ENCODE results near the gene NSMF. TPM values are rescaled to one million over a fixed set of nuclear protein-coding genes. Genes with fewer than 3 reads are reported as not detected.

NSMF gene
- total and polyA plus RNA-seq, 2 of the 8 experiments (the other 6 are each of a cell fraction or from before 2014, with no cell fraction given) = 56.7 to 65.1 TPM

DNA sequence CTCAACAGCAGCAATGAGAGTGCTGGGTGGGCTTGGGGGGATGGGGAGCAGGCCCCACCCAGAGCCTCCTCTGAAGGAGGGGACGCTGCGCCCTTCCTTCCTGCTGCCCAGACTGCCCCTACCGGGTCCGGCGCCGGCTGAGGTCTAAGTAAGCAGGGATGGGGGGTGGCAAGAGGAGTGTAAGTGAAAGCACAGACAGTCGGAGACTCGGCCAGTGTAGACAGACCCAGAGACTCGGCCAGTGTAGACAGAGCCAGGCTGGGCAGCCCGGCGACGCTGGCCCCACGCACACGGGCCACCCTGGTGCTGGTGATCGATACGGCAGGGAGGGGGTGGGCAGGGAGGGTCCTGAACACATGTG, 10.6 kb downstream of the NSMF start:
- Histone ChIP-seq H4K91ac (replicated peaks; ENCODE audit: insufficient read length, low read length) (no peak overlapping the region), H3K4ac (replicated peaks; ENCODE audit: insufficient read length, low read depth, low read length) (no peak overlapping the region), H2BK120ac (replicated peaks; ENCODE audit: low read depth, low read length) (no peak overlapping the region), H2AFZ (ENCODE audit: low read length) (no peak overlapping the region), H2BK5ac (ENCODE audit: low read depth, low read length) (no peak overlapping the region), H3K4me2 (ENCODE audit: insufficient read depth in 1 of 2, low read depth in 2 of 2, low read length in 2 of 2) (no peak overlapping the region), H3K14ac (ENCODE audit: insufficient read length) (no peak overlapping the region), H3K79me1 (ENCODE audit: low read depth, low read length) (no peaks in the 10 kb centered on the region), H3K18ac (ENCODE audit: extremely low read depth, low read length) (no peak overlapping the region), H3K9ac (replicated peaks in 1 of 4; ENCODE audit: extremely low read depth in 1 of 4, low read depth in 3 of 4, low read length in 3 of 4) (no peak overlapping the region), H4K5ac (ENCODE audit: insufficient read length, low read depth, low read length) (no peak overlapping the region), H3K27me3 (replicated peaks in 1 of 4; ENCODE audit: control insufficient read depth in 3 of 4, extremely low read depth in 1 of 4, insufficient read depth in 3 of 4, low read length in 3 of 4) (no peaks in the 10 kb centered on the region; a peak in 1 of 7 replicates), H3K9me3 (ENCODE audit: insufficient read depth in 2 of 2, low read depth in 1 of 2, low read length in 1 of 2) (no peaks in the 10 kb centered on the region), H3K27ac (ENCODE audit: low read depth, low read length) (no peak overlapping the region), H3K36me3 (ENCODE audit: control insufficient read depth in 2 of 4, insufficient read depth in 4 of 4, low read length in 3 of 4) (peaks cover 0 to 9% (median 3%) of the 10 kb centered on the region in 4 experiments; a peak in 3 of 8 replicates), H3K23me2 (ENCODE audit: low read depth, low read length) (peaks cover 2% of the 10 kb centered on the region; the same call in 1 of the 2 replicates), H3K4me1 (replicated peaks in 1 of 4; ENCODE audit: control insufficient read depth in 3 of 4, insufficient read depth in 4 of 4, low read length in 3 of 4) (peaks cover 0 to 6% (median 3%) of the 10 kb centered on the region in 4 experiments; a peak in 5 of 7 replicates), H2BK15ac (ENCODE audit: low read length) (no peak overlapping the region), H3K79me2 (ENCODE audit: control insufficient read depth in 1 of 2, insufficient read depth in 2 of 2, low read length in 2 of 2) (no peaks in the 10 kb centered on the region), H2AK5ac (ENCODE audit: low read depth, low read length) (no peak overlapping the region), H3K23ac (ENCODE audit: insufficient read length) (no peak overlapping the region), H2BK20ac (ENCODE audit: low read length) (no peak overlapping the region), H3K56ac (replicated peaks; ENCODE audit: insufficient read length, low read depth, low read length) (no peak overlapping the region), H4K8ac (ENCODE audit: extremely low read depth, insufficient read depth, low read length) (no peak overlapping the region), H4K20me1 (replicated peaks in 1 of 2; ENCODE audit: control insufficient read depth in 1 of 2, insufficient read depth in 2 of 2, low read length in 2 of 2) (peaks cover 0 to 6% of the 10 kb centered on the region in 2 experiments), H3K4me3 (ENCODE audit: extremely low read depth in 1 of 4, insufficient read depth in 2 of 4, low read depth in 3 of 4, low read length in 4 of 4) (no peak overlapping the region), H2BK12ac (ENCODE audit: low read depth, low read length) (no peak overlapping the region)
- 95% methylated on average over 11 of the region's 16 CpGs; no CpG with 5 or more reads in 1 of the 2 experiments for WGBS, 2 experiments (ENCODE audit: extremely low coverage in 1 of 2, insufficient coverage in 1 of 2, insufficient read length in 1 of 2, insufficient replicate concordance in 2 of 2, low coverage in 1 of 2, low lambda C conversion rate in 2 of 2, missing lambda C conversion rate in 1 of 2)
- ChIA-PET POLR2A (ENCODE audit: partially characterized antibody) (no interaction called here), CTCF (ENCODE audit: partially characterized antibody) (interaction anchor here (1.1 kb wide), 1 partner anchor 12 kb away, joined by 3 read pairs; no protein-coding TSS in a partner anchor)
- FAIRE-seq = no peak
- DNase-seq (ENCODE audit: low read depth in 1 of 2, low spot score in 2 of 2) = no peak
- no peak for TF ChIP-seq NRF1 (IDR thresholded peaks at IDR 0.05; ENCODE audit: low read depth, low read length)
- no peak for TF ChIP-seq RXRA (IDR thresholded peaks at IDR 0.05; ENCODE audit: insufficient read depth, low read depth, low read length)
- TF ChIP-seq, protein P1, sequence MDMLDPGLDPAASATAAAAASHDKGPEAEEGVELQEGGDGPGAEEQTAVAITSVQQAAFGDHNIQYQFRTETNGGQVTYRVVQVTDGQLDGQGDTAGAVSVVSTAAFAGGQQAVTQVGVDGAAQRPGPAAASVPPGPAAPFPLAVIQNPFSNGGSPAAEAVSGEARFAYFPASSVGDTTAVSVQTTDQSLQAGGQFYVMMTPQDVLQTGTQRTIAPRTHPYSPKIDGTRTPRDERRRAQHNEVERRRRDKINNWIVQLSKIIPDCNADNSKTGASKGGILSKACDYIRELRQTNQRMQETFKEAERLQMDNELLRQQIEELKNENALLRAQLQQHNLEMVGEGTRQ (IDR thresholded peaks at IDR 0.05; ENCODE audit: low read length) = no peak
- no peak for TF ChIP-seq SIN3A (conservative IDR thresholded peaks at IDR 0.05 in 1 of 2, IDR thresholded peaks at IDR 0.05 in 1 of 2; ENCODE audit: low read depth in 1 of 2, low read length in 2 of 2)
- TF ChIP-seq FOSL1 (IDR thresholded peaks at IDR 0.05; ENCODE audit: insufficient read depth, low read depth, low read length) = no peak
- no peak for TF ChIP-seq BACH1 (IDR thresholded peaks at IDR 0.05; ENCODE audit: low read length)
- no peak for TF ChIP-seq GTF2F1 (IDR thresholded peaks at IDR 0.05; ENCODE audit: borderline replicate concordance, low read depth, low read length)
- no peak for TF ChIP-seq BCL11A (IDR thresholded peaks at IDR 0.05; ENCODE audit: low read depth in 2 of 2, low read length in 2 of 2)
- TF ChIP-seq POU5F1 (IDR thresholded peaks at IDR 0.05; ENCODE audit: low read depth, low read length) = no peak
- TF ChIP-seq ZNF274 (IDR thresholded peaks at IDR 0.05; ENCODE audit: borderline replicate concordance, extremely low read depth, low read length) = no peak
- TF ChIP-seq TBP (IDR thresholded peaks at IDR 0.05; ENCODE audit: low read depth, low read length) = no peak
- no peak for TF ChIP-seq JUN (IDR thresholded peaks at IDR 0.05; ENCODE audit: low read depth, low read length)
- no peak for TF ChIP-seq SP2 (IDR thresholded peaks at IDR 0.05; ENCODE audit: low read length)
- TF ChIP-seq SAP30 (IDR thresholded peaks at IDR 0.05; ENCODE audit: insufficient read depth, insufficient replicate concordance, low read length) = no peak

All from H1 (cell line).